NCI-H2029 (cell line): ENCODE data around the gene LPCAT1.
"Not testable (repeated sequence)": the region's sequence is repeated elsewhere in the genome, so short reads cannot be mapped to it uniquely, and the experiment has no call there.

Source experiments
- DNase-seq: peaks from one replicate; lab custom pipeline; 2025; lab: John Stamatoyannopoulos, UW

The LPCAT1 gene

GRCh38 chr5:1523793-1524480 lies at the start of gene LPCAT1:
TSS of gene LPCAT1 (minus strand) at chr5:1523960. CDS start at chr5:1523844, 116 bp downstream.
- peak; percentile 63 for DNase-seq

- DNase-seq: not testable (repeated sequence)
Measured at GRCh38 chr5:1571875-1572274, 48.1 kb upstream of the LPCAT1 start.

- no peak for DNase-seq
Measured at GRCh38 chr5:1570975-1571374, 47.2 kb upstream of the LPCAT1 start.

GRCh38 chr5:1568201-1568979 lies 44.6 kb upstream of the LPCAT1 start:
- DNase-seq: peak; percentile 87

GRCh38 chr5:1567527-1568200 lies 43.9 kb upstream of the LPCAT1 start:
- DNase-seq: not testable (repeated sequence)

DNA sequence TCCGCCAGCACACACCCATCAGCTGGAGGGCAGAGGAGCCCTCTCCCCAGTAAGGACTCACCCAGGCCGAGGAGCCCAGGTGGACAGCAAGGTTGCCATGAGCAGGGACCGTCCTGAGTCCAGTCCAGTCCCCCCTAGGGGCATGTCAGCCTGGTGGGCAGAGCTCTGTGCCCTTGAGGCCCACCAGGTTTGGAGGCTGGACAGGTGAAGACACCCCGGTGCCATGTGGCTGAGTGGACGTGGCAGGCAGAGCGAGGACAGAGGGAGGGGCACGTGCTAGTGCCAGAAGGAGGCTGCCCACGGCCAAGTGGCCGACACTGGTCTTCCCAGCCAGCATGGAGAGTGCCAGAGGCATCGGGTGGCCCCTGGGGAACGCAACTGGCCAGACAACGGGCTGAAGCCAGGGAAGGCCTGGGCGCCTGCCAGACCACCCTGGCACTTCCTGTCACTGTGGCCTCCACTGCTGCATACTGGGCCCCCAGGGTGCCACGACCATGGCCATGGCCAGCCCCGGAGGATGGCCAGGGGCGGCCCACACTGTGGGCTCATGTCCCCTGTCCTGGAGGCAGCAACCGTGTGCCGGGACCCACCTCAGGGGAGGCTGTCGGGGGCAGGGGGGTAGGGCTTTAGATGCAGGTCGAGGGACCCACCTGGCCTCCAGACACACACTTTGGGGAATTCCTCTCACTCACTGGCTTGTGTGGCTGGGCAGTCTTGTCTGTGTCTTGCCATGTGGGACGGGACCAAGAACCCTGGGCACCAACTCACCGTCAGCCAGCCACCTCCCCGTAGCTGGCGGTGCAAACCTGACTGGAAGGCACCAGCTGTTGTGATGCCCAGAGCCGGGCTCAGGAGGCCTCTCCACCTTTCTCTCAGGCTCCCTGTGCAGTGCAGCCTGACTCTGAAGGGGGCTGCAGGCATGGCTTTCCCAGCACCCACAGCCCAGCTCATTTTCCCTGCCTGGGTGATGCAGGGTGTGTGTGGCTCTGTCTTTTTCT lies 42.3 kb upstream of the LPCAT1 start:
- DNase-seq: no peak

GRCh38 chr5:1564824-1565736 lies 41.3 kb upstream of the LPCAT1 start:
- no peak for DNase-seq

DNA sequence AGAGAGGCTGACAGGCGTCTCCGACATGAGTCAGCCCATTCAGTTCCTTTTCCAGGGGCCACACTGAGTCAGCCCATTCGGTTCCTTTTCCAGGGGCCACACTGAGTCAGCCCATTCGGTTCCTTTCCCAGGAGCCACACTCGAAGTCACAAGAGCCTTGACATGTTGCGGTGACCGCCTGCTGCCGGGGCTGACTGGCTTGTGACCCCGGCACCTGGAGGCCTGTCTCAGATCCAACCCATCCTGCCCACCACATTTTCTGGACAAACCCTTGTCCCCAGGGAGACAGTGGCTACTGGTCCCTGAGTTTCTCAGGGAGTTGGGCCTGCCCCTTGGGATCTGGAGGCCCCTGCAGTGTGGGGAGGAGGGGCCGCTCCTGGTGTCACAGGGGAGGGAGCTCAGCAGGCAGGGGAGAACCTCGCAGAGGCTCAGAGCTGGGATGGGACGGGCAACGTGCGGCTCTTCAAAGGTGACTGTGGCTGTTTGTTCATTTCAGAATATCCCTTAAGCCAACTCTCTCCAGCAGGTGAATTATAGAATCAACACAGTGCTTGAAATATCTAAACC lies 40.5 kb upstream of the LPCAT1 start:
- no peak for DNase-seq

- DNase-seq: no peak
Measured at GRCh38 chr5:1563617-1564181, 39.9 kb upstream of the LPCAT1 start.

DNA sequence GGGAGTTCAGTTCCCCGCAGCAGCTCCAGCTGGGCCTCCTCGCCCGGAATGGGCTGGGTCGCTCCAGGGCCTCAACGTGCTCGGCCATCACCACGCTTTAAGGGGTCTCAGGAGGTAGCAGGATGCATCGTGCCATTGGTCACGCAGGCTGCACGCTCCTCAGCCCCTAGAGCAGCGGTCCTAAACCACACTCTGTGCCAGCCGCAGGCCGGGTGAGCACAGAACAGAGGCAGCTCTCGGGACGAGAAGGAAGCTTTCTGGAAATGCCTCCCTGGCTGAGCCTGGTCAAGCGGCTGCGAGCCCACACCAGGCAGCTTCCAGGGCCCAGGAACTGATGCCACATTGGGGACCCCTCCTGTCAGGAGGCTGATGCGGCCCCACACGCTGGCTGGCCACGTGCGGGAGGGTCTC lies 39.3 kb upstream of the LPCAT1 start:
- DNase-seq: no peak

GRCh38 chr5:1562599-1562998 lies 38.8 kb upstream of the LPCAT1 start:
- DNase-seq: no peak

DNA sequence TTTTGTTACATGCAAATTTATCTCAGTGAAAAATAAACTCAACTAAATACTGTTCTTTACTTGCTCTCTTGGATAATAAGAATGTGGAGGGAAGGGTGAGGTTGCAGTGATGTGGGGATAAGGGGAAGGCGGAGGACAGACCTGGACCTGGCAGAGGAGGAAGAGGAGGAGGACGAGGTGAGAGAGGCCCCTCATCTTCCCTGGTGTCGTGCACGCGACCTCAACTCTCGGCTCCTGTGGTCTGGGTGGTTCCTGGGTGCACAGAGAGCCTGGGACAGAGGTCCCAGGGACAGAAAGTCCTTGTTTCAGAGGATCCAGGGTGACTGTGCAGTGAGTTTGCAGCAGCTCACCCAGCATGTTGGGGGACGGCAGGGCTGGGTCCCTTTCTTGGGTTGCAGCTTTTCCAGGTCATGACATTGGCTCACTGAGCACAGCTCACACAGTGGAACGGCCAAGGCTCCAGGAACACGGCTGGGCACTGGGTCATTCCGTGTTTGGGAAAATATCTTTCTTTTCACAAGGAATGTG lies 37.7 kb upstream of the LPCAT1 start:
- no peak for DNase-seq

DNA sequence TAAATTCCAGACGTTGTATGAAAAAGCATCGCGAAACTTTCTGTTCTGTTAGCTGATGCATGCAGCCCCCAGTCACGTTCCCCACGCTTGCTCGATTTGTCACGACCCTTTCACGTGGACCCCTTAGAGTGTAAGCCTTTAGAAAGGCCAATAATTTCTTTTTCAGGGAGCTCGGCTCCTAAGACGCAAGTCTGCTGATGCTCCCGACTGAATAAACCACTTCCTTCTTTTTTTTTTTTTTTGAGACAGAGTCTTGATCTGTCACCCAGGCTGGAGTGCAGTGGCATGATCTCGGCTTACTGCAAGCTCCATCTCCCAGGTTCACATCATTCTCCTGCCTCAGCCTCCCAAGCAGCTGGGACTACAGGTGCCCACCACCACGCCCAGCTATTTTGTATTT lies 36.7 kb upstream of the LPCAT1 start:
- not testable (repeated sequence) for DNase-seq

GRCh38 chr5:1558944-1559343 lies 35.2 kb upstream of the LPCAT1 start:
- DNase-seq: no peak

DNA sequence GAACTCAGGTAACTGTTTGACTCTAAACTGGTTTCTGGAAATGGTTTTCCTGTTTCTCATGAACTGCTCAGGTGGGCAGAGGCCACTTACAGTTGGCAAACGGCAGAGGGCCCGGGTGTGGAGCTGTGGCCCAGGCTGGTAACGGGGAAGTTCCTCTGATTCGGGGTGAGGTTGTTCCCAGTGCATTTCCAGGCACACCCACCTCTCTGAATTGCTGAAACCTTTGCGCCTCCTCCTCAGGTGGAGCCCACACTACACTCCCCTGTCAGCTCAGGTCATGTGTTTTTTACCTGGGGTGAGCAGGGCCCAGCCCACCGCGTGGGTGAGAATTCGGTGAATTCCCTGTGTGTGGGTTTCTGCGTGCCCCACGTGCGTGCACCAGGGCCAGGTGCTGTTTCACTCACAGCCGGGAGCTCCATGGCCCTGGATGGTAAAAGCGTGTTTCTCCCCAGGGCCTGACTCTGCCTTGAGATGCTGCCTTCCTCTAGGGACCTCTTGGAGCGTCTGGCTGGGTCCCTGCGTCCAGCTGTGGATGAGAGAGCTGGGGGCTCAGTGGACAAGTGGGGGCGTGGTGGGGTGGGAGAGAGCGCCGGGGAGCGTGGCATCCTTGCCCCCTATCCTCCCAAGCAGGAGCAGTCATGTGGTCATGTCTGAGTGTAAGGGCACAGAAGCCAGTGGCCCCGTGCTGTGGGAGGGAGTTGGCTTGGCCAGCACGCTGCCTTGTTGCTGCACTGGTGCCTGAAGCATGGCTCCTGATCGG lies 33.5 kb upstream of the LPCAT1 start:
- no peak for DNase-seq

DNA sequence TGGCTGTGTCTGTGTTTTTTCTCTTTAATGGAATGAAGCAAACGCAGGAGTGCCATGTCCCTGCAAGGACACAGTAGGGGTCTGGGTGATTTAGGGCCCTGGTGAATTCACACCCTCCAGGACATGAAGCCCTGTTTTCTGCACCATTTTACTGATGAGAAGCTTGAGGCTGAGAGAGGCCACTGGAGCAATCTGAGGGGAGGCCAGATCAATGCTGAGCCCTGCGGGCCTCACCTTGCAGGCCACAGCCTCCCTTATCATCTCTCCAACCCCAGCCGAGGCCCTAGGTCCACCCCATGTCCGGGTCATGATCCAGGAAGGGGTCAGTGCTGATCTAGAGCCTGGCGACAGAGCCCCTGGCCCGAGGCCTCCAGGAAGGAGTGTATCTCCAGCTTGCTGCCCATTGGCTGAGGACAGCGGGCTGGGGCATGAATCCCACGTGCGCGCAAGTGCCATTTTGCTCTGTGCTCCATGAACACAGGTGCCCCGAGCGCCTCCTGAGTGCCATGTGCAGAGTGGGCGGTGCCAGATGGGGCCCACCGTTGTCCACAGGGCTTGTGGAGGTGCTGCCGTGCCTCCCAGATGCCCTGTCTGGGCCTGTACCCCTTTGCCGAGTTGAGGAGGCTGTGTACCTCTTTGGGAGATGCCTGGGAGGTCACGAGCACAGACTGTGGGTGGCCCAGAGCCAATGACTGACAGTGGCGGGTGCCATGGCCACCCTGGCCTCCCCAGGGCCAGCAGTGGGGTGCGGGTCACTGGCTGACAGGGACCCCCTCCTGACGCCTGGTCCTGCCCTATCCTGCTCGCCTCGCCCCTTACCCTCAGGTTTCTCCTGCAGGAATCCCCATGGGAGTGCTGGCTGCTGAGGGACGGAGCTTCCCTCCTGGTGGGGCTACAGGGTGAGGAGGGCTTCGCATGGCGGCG lies 32.3 kb upstream of the LPCAT1 start:
- DNase-seq: no peak

GRCh38 chr5:1555011-1555807 lies 31.4 kb upstream of the LPCAT1 start:
- DNase-seq: peak; percentile 99
